Mucosa of descending colon (tissue), 3 donors: Measurements from ENCODE around the gene CMTR1. TPM values are rescaled to one million over a fixed set of nuclear protein-coding genes. Genes with fewer than 3 reads are reported as not detected.

ENCODE experiments used
- ATAC-seq: fragments of 200-7000 bp; cut with Tn5 transposase; one replicate; pipeline ENCODE4 v1.9.1; 2020; ENCODE audit warnings: mild to moderate bottlenecking, moderate library complexity
- DNase-seq, 3 donors: peaks; one replicate each; pipeline ENCODE4 v3.0.0-alpha.2; 2020
- H3K36me3 ChIP-seq: fragments of 200-600 bp; one replicate; pipeline ENCODE4 v1.8.0; 2021; ENCODE audit warnings: low read depth, mild to moderate bottlenecking
- H3K4me1 ChIP-seq: fragments of 200-600 bp; one replicate; pipeline ENCODE4 v1.8.0; 2021; ENCODE audit warnings: low read depth, mild to moderate bottlenecking
- H3K4me3 ChIP-seq: fragments of 200-600 bp; one replicate; pipeline ENCODE4 v1.8.0; 2021; ENCODE audit warnings: mild to moderate bottlenecking
- H3K9me3 ChIP-seq: fragments of 200-600 bp; one replicate; pipeline ENCODE4 v1.8.0; 2021; ENCODE audit warnings: mild to moderate bottlenecking
- intact Hi-C, 2 donors: fragments of 100-400 bp; cut with DNase I in 1 of 2; cut with micrococcal nuclease in 1 of 2; formaldehyde crosslinking; loops; one replicate each; pipeline versions ENCODE4 v1.11.0 to v1.11.1; 2022; cut with DNase I, micrococcal nuclease
- total RNA-seq, 3 donors: library from RNA; stranded (reverse); fragmentation: NEBNext Ultra II Directional in 2 of 3; extraction: Animal tissue kit (Norgen Biotek cat#: 25700) in 2 of 3; gene quantifications; one replicate each; pipeline versions ENCODE4 v1.2.1 to v1.2.4, GENCODE V29; 2021 to 2023
- TF ChIP-seq, protein P1 (sequence below): fragments of 200-600 bp; IDR thresholded peaks from one replicate; pipeline ENCODE4 v1.8.0; 2022; ENCODE audit warnings: antibody characterized with exemption, mild to moderate bottlenecking
- donor health status: DM: no; HTN: no; CAD: no; lungs with moderate emphysema.
- donor health status: DM: no; HTN: no; CAD: no.
- donor health status: DM: no; HTN: yes; CAD: no.

CMTR1 gene
- total RNA-seq, 3 donors from 2014 or later: 26.1 to 49.8 (median 27.5) TPM

DNA sequence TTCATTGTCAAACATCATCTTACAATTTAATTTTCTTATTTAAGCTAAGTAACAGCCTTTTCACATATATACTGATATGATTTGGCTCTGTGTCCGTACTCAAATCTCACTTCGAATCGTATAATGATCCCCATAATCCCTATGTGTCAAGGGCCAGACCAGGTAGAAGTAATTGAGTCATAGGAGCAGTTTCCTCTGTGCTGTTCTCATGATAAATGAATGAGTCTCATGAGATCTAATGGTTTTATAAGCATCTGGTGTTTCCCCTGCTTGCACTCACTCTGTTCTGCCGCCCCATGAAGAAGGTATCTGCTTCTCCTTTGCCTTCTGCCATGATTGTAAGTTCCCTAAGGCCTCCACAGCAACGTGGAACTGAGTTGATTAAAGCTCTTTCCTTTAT lies 25.1 kb upstream of the CMTR1 start:
- intact Hi-C loops: no loop called here
- ATAC-seq (no peak), DNase-seq (no peak)
- no peaks in the 10 kb centered on the region for H3K36me3 ChIP-seq
- TF ChIP-seq, protein P1, sequence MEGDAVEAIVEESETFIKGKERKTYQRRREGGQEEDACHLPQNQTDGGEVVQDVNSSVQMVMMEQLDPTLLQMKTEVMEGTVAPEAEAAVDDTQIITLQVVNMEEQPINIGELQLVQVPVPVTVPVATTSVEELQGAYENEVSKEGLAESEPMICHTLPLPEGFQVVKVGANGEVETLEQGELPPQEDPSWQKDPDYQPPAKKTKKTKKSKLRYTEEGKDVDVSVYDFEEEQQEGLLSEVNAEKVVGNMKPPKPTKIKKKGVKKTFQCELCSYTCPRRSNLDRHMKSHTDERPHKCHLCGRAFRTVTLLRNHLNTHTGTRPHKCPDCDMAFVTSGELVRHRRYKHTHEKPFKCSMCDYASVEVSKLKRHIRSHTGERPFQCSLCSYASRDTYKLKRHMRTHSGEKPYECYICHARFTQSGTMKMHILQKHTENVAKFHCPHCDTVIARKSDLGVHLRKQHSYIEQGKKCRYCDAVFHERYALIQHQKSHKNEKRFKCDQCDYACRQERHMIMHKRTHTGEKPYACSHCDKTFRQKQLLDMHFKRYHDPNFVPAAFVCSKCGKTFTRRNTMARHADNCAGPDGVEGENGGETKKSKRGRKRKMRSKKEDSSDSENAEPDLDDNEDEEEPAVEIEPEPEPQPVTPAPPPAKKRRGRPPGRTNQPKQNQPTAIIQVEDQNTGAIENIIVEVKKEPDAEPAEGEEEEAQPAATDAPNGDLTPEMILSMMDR: no peak
- no peak overlapping the region for H3K4me3 ChIP-seq
- H3K4me1 ChIP-seq: no peaks in the 10 kb centered on the region
- no peaks in the 10 kb centered on the region for H3K9me3 ChIP-seq

- intact Hi-C loops: no loop called here
- no peak for DNase-seq
- ATAC-seq: no peak
- no peaks in the 10 kb centered on the region for H3K9me3 ChIP-seq
- no peaks in the 10 kb centered on the region for H3K4me1 ChIP-seq
- no peaks in the 10 kb centered on the region for H3K36me3 ChIP-seq
- TF ChIP-seq, protein P1: no peak
- H3K4me3 ChIP-seq: no peak overlapping the region
Observed at GRCh38 chr6:37409501-37409900, 23.5 kb upstream of the CMTR1 start.

DNA sequence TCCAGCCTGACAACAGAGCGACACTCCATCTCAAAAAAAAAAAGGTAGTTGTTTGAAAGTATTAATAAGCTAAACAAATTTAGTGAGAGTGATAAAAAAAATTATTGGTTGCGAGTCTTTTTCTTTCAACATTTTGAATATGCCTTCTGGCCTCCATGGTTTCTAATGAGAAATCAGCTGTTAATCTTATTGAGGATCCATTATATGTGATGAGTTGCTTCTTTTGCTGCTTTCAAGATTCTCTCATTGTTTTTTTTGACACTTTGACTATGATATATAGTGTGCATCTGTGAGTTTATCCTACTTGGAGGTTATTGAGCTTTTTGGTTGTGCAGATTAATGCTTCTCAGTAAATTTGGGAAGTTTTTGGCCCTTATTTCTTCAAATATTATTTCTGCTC lies 15.6 kb upstream of the CMTR1 start:
- Histone ChIP-seq H3K9me3 (no peaks in the 10 kb centered on the region), H3K4me3 (no peak overlapping the region), H3K4me1 (peaks cover 2% of the 10 kb centered on the region), H3K36me3 (no peaks in the 10 kb centered on the region)
- ATAC-seq (no peak), DNase-seq (no peak)
- intact Hi-C loops: no loop called here
- TF ChIP-seq, protein P1: no peak

DNA sequence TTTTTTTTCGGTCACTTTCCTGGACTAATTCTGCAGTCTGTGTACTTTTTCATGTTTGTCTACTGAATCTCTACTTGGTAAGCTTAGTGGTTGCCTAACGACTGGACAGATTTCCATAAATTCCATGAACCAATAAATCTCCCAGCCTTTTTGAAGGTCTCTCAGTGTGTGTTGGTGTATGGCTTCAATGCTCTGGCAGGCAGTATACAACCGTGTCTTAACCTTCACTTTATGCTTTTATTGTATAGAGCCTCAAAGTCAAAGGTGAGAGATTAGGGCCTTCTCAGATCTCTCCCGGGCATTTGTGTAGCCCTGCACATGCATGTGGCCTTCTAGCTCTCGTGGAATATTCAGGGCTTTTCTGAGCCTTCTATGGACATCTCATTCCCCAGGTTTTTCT lies 14.3 kb upstream of the CMTR1 start:
- no peaks in the 10 kb centered on the region for H3K36me3 ChIP-seq
- intact Hi-C loops: no loop called here
- ATAC-seq: peak; percentile 50
- H3K9me3 ChIP-seq: no peaks in the 10 kb centered on the region
- no peak for DNase-seq
- no peak overlapping the region for H3K4me3 ChIP-seq
- H3K4me1 ChIP-seq: peaks cover 2% of the 10 kb centered on the region
- TF ChIP-seq, protein P1: no peak

DNA sequence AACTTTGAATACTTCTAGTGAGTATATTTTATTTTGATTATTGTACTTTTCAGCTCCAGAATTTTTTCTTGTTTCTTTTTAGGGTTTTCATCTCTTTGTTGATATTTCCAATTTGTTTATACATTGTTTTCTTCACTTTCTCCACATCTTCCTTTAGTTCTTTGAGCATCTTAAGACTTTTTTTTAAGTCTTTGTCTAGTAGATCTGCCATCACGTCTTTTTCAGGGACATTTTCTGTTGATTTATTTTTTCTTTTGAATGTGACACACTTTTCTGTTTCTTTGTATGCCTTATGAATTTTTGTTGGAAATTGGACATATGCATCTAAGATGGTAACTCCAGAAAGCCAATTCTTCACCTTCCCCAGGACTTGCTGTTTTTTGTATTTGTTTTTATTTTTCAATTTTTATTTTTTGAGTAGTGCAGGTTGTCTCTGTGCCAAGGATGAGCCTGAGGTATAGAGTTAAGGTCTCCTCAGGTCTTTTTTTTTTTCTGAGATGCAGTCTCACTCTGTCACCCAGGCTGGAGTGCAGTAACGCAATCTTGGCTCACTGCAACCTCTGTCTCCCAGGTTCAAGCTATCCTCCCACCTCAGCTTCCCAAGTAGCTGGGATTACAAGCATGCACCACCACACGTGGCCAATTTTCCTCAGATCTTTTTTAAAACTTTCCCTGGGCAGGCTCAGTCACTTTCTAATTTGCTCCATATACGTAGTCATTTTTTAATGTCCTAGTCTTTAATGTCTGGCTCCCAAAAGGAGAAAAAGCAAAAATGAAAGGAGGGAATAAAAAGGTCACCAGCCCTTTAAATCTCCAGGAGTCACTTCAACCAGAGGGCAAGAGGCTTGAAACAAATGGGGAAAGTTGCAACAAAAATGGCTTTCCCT lies 6.7 kb upstream of the CMTR1 start:
- TF ChIP-seq, protein P1: no peak
- no peak for ATAC-seq
- no peaks in the 10 kb centered on the region for H3K9me3 ChIP-seq
- intact Hi-C loops: no loop called here
- DNase-seq: no peak
- no peaks in the 10 kb centered on the region for H3K36me3 ChIP-seq
- no peaks in the 10 kb centered on the region for H3K4me1 ChIP-seq
- no peak overlapping the region for H3K4me3 ChIP-seq
